IMR-90 (cell line): ENCODE data around the gene SERTAD4. TPM values are rescaled to one million over a fixed set of nuclear protein-coding genes. Genes with fewer than 3 reads are reported as not detected.

Source experiments
- ATAC-seq: fragments of 200-7000 bp; cut with Tn5 transposase; 2 replicates; pipeline ENCODE4 v1.9.1; 2020; ENCODE audit warnings: low read depth, mild to moderate bottlenecking, moderate library complexity
- BruUV-seq: library from RNA; stranded (reverse); fragments of 400-500 nt; replicated peaks from 2 replicates; lab custom pipeline; 2021; lab: Mats Ljungman, UMichigan
- CTCF ChIA-PET: fragments of 300-600 bp; formaldehyde crosslinking; extraction: SDS; loops from one replicate; lab custom pipeline; 2021; ENCODE audit warnings: antibody characterized with exemption; lab: Yijun Ruan, JAX
- POLR2A ChIA-PET: fragments of 300-600 bp; sonication (Branson Sonifier 250); formaldehyde crosslinking; loops from one replicate; lab custom pipeline; 2022; ENCODE audit warnings: antibody characterized with exemption; ENCODE audit not compliant: unreplicated experiment; lab: Charles Lee
- DNase-seq: peaks from one replicate; pipeline ENCODE4 v3.0.0; 2013
- H2AFZ ChIP-seq: replicated peaks from 2 replicates; pipeline ENCODE3; 2013; ENCODE audit warnings: low read length, mild to moderate bottlenecking; ENCODE audit not compliant: poor library complexity
- H2AK5ac ChIP-seq: 2 replicates; pipeline ENCODE4 v1.6.1; 2013; ENCODE audit warnings: low read depth, low read length, inconsistent platforms
- H2AK9ac ChIP-seq: replicated peaks from 2 replicates; pipeline ENCODE3; 2013; ENCODE audit warnings: mild to moderate bottlenecking, low read depth, low read length, moderate library complexity; ENCODE audit not compliant: poor library complexity
- H2BK120ac ChIP-seq: 2 replicates; pipeline ENCODE4 v1.6.1; 2013; ENCODE audit warnings: low read depth, low read length, inconsistent platforms
- H2BK15ac ChIP-seq: 3 replicates; pipeline ENCODE4 v1.6.1; 2013; ENCODE audit warnings: low read depth, low read length, inconsistent platforms
- H2BK20ac ChIP-seq: 2 replicates; pipeline ENCODE4 v1.6.1; 2013; ENCODE audit warnings: low read depth, mild to moderate bottlenecking, inconsistent platforms, low read length, moderate library complexity
- H2BK5ac ChIP-seq: 2 replicates; pipeline ENCODE4 v1.6.1; 2013; ENCODE audit warnings: mild to moderate bottlenecking, low read depth, low read length, inconsistent platforms; ENCODE audit not compliant: poor library complexity, severe bottlenecking
- H3K14ac ChIP-seq: replicated peaks from 2 replicates; pipeline ENCODE4 v1.6.1; 2013; ENCODE audit warnings: low read depth, low read length, inconsistent platforms
- H3K18ac ChIP-seq: 2 replicates; pipeline ENCODE4 v1.6.1; 2013; ENCODE audit warnings: low read depth, low read length, control low read depth
- H3K23ac ChIP-seq: 2 replicates; pipeline ENCODE4 v1.6.1; 2013; ENCODE audit warnings: low read depth, low read length, inconsistent platforms
- H3K27ac ChIP-seq: 2 replicates; pipeline ENCODE4 v1.5.1; 2013; ENCODE audit warnings: mild to moderate bottlenecking, control low read depth, low read length; ENCODE audit not compliant: insufficient read depth
- H3K27me3 ChIP-seq: 2 replicates; pipeline ENCODE4 v1.6.1; 2013; ENCODE audit warnings: low read length; ENCODE audit not compliant: control insufficient read depth, insufficient read depth
- H3K36me3 ChIP-seq: 2 replicates; pipeline ENCODE4 v1.6.1; 2013; ENCODE audit warnings: low read length, mixed read lengths; ENCODE audit not compliant: control insufficient read depth, insufficient read depth
- H3K4ac ChIP-seq: 2 replicates; pipeline ENCODE4 v1.6.1; 2013; ENCODE audit warnings: low read depth, low read length, inconsistent platforms
- H3K4me1 ChIP-seq: 2 replicates; pipeline ENCODE4 v1.6.1; 2013; ENCODE audit warnings: low read length, mixed read lengths; ENCODE audit not compliant: control insufficient read depth, insufficient read depth
- H3K4me2 ChIP-seq: 2 replicates; pipeline ENCODE4 v1.6.1; 2013; ENCODE audit warnings: low read depth, mild to moderate bottlenecking, control low read depth, low read length, moderate library complexity
- H3K4me3 ChIP-seq: 2 replicates; pipeline ENCODE4 v1.5.1; 2013; ENCODE audit warnings: low read depth, mild to moderate bottlenecking, control low read depth, low read length, moderate library complexity; ENCODE audit not compliant: insufficient read depth
- H3K56ac ChIP-seq: 2 replicates; pipeline ENCODE4 v1.6.1; 2013; ENCODE audit warnings: low read length, inconsistent platforms; ENCODE audit not compliant: insufficient read depth; ENCODE audit errors: extremely low read depth
- H3K79me1 ChIP-seq, 2 experiments: 2 replicates each; pipeline ENCODE4 v1.6.1; 2013; ENCODE audit warnings: low read length in 2 of 2, inconsistent platforms in 1 of 2, low read depth in 1 of 2
- H3K9ac ChIP-seq: 2 replicates; pipeline ENCODE4 v1.6.1; 2013; ENCODE audit warnings: low read depth, low read length, control low read depth
- H3K9me1 ChIP-seq: 2 replicates; pipeline ENCODE4 v1.6.1; 2013; ENCODE audit warnings: low read length, inconsistent platforms; ENCODE audit not compliant: insufficient read depth
- H3K9me3 ChIP-seq: 2 replicates; pipeline ENCODE4 v1.6.1; 2013; ENCODE audit warnings: low read length; ENCODE audit not compliant: control insufficient read depth, insufficient read depth
- H4K20me1 ChIP-seq: 2 replicates; pipeline ENCODE4 v1.6.1; 2013; ENCODE audit warnings: low read length, inconsistent platforms; ENCODE audit not compliant: insufficient read depth
- H4K5ac ChIP-seq: 2 replicates; pipeline ENCODE4 v1.6.1; 2013; ENCODE audit warnings: mild to moderate bottlenecking, low read depth, low read length, control low read depth
- H4K8ac ChIP-seq, 2 experiments: 2 replicates each; pipeline ENCODE4 v1.6.1; 2013; ENCODE audit warnings: low read depth in 2 of 2, low read length in 2 of 2, control low read depth in 1 of 2, inconsistent platforms in 1 of 2
- H4K91ac ChIP-seq: 2 replicates; pipeline ENCODE4 v1.6.1; 2013; ENCODE audit warnings: low read depth, low read length, inconsistent platforms; ENCODE audit not compliant: insufficient read depth
- BHLHE40 ChIP-seq: fragments of 150-350 bp; IDR thresholded peaks from 2 replicates; pipeline ENCODE4 v1.6.1; 2016; ENCODE audit warnings: mild to moderate bottlenecking, low read depth, low read length
- CEBPB ChIP-seq: IDR thresholded peaks from 2 replicates; pipeline ENCODE4 v1.6.1; 2012; ENCODE audit warnings: low read depth, low read length, improper control_type of control experiment
- CHD1 ChIP-seq: IDR thresholded peaks from 2 replicates; pipeline ENCODE4 v1.6.1; 2012; ENCODE audit warnings: low read depth, low read length, improper control_type of control experiment
- FOS ChIP-seq: fragments of 150-350 bp; IDR thresholded peaks from 2 replicates; pipeline ENCODE4 v1.6.1; 2016; ENCODE audit warnings: low read depth, low read length
- MAFK ChIP-seq: IDR thresholded peaks from 2 replicates; pipeline ENCODE4 v1.6.1; 2012; ENCODE audit warnings: low read depth, low read length, improper control_type of control experiment
- MAZ ChIP-seq: IDR thresholded peaks from 2 replicates; pipeline ENCODE4 v1.6.1; 2012; ENCODE audit warnings: low read depth, mild to moderate bottlenecking, low read length, improper control_type of control experiment, moderate library complexity, borderline replicate concordance
- MXI1 ChIP-seq: IDR thresholded peaks from 2 replicates; pipeline ENCODE4 v1.6.1; 2012; ENCODE audit warnings: low read depth, mild to moderate bottlenecking, low read length, moderate library complexity, borderline replicate concordance
- NFE2L2 ChIP-seq: fragments of 150-350 bp; IDR thresholded peaks from 2 replicates; pipeline ENCODE4 v1.6.1; 2016; ENCODE audit warnings: low read depth, mild to moderate bottlenecking, low read length
- POLR2A ChIP-seq: IDR thresholded peaks from 2 replicates; pipeline ENCODE4 v1.6.1; 2012; ENCODE audit warnings: mild to moderate bottlenecking, low read depth, low read length
- RAD21 ChIP-seq: IDR thresholded peaks from 2 replicates; pipeline ENCODE4 v1.6.1; 2012; ENCODE audit warnings: low read length, improper control_type of control experiment
- RCOR1 ChIP-seq: IDR thresholded peaks from 2 replicates; pipeline ENCODE4 v1.6.1; 2012; ENCODE audit warnings: mild to moderate bottlenecking, low read length, improper control_type of control experiment; ENCODE audit not compliant: insufficient replicate concordance
- RFX5 ChIP-seq: IDR thresholded peaks from 2 replicates; pipeline ENCODE4 v1.8.0; 2012; ENCODE audit warnings: low read depth, mild to moderate bottlenecking, low read length, moderate library complexity
- SMC3 ChIP-seq: fragments of 150-350 bp; IDR thresholded peaks from 2 replicates; pipeline ENCODE4 v1.6.1; 2016; ENCODE audit warnings: low read depth, mild to moderate bottlenecking, antibody characterized with exemption, low read length, moderate library complexity
- USF2 ChIP-seq: fragments of 150-350 bp; IDR thresholded peaks from 2 replicates; pipeline ENCODE4 v1.6.1; 2017; ENCODE audit warnings: mild to moderate bottlenecking, antibody characterized with exemption, low read length, low read depth
- WGBS, 2 experiments: methylation state at CpG; one replicate each; pipeline versions ENCODE4 v1.1.5 to v1.1.7; 2013; ENCODE audit warnings: missing lambda C conversion rate in 2 of 2; ENCODE audit not compliant: insufficient read length in 1 of 2; ENCODE audit errors: extremely low coverage in 2 of 2; 5-methylcytosine and 5-hydroxymethylcytosine counted together
- dilution Hi-C: fragments of 300-500 bp; cut with HindIII; formaldehyde crosslinking; loops from one replicate; pipeline ENCODE4 v1.14.3; 2018; ENCODE audit warnings: low sequenced_read_pairs; ENCODE audit not compliant: unreplicated experiment
- in situ Hi-C: fragments of 300-500 bp; cut with MboI; formaldehyde crosslinking; loops from 3 replicates; pipeline ENCODE4 v1.14.3; 2019; ENCODE audit warnings: low sequenced_read_pairs, inconsistent platforms, mixed read lengths
- intact Hi-C: fragments of 100-400 bp; cut with micrococcal nuclease; formaldehyde crosslinking; loops from 2 replicates; pipeline ENCODE4 v1.10.0; 2022
- polyA plus RNA-seq, 3 experiments: library from polyadenylated mRNA; depleted of rRNA; stranded (reverse); fragments of >200 nt; gene quantifications; 2 replicates each; pipeline ENCODE4 v1.2.3, GENCODE V29; 2012; ENCODE audit warnings: low replicate concordance in 1 of 3
- total RNA-seq: library from RNA; depleted of rRNA; stranded (reverse); fragments of >200 nt; gene quantifications from 2 replicates; pipeline ENCODE4 v1.2.3, GENCODE V29; 2012
- TF ChIP-seq, protein P1 (sequence below): fragments of 150-350 bp; IDR thresholded peaks from 2 replicates; pipeline ENCODE4 v1.6.1; 2016; ENCODE audit warnings: low read depth, mild to moderate bottlenecking, low read length, moderate library complexity, borderline replicate concordance
- TF ChIP-seq, protein P2 (sequence below): conservative IDR thresholded peaks from 2 replicates; pipeline ENCODE4 v1.5.1; 2012; ENCODE audit warnings: mild to moderate bottlenecking, low read depth, low read length, improper control_type of control experiment

The SERTAD4 gene
- total and polyA plus RNA-seq, 2 of the 4 experiments (the other 2 are of a cell fraction), result under 0.01 to 0.22 TPM

DNA sequence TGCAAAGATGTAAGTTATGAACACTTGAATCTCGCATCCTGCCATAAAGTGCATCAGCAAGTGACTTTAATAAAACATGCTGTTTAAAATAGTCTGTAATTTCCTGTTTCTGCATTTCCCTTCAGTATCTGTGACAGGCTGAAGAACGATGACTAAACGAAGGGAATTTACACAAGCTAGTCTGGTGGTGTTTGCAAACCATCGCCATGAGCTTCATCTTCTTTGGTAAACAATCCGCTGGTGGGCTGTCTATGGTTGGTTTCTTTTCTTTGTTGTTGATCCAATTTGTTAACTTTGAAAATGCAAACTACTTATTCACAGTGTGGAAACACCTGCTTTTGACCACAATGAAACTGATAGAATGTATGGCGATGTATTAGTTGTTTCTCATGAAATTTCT lies 13.9 kb downstream of the SERTAD4 start:
- ATAC-seq (peak; percentile 56; the same call in 1 of the 2 replicates), DNase-seq (peak; percentile 36)
- no peak overlapping the region for H3K56ac ChIP-seq
- H3K9ac ChIP-seq, result no peak overlapping the region
- H3K14ac ChIP-seq, result no peak overlapping the region
- no peak overlapping the region for H2BK120ac ChIP-seq
- H2AK5ac ChIP-seq, result no peak overlapping the region
- no peak overlapping the region for H4K5ac ChIP-seq
- H2BK15ac ChIP-seq, result no peak overlapping the region
- H2AFZ ChIP-seq, result no peak overlapping the region
- H3K4me2 ChIP-seq, result no peak overlapping the region
- H2BK5ac ChIP-seq, result no peak overlapping the region
- no peak overlapping the region for H4K91ac ChIP-seq
- H3K27me3 ChIP-seq, result peaks cover 40% of the 10 kb centered on the region
- H4K20me1 ChIP-seq, result no peaks in the 10 kb centered on the region
- H3K36me3 ChIP-seq, result no peaks in the 10 kb centered on the region; the same call in 1 of the 2 replicates
- intact Hi-C loops, result no loop called here
- in situ Hi-C loops, result no loop called here
- H2AK9ac ChIP-seq, result no peak overlapping the region
- no TSS peak for BruUV-seq
- ChIA-PET POLR2A (no interaction called here), CTCF (interaction anchor here (0.5 to 1.0 kb wide), 2 partner anchors 9 to 20 kb away, joined by 3 to 5 read pairs; no protein-coding TSS in a partner anchor)
- H3K23ac ChIP-seq, result no peak overlapping the region
- H3K9me1 ChIP-seq, result no peaks in the 10 kb centered on the region
- H3K9me3 ChIP-seq, result no peaks in the 10 kb centered on the region
- H3K4ac ChIP-seq, result no peak overlapping the region
- WGBS, 2 experiments, result no CpG with 5 or more reads among the region's 6 CpGs
- dilution Hi-C loops, result no loop called here
- TF ChIP-seq RAD21, result no peak
- TF ChIP-seq RFX5, result no peak
- TF ChIP-seq, protein P1, sequence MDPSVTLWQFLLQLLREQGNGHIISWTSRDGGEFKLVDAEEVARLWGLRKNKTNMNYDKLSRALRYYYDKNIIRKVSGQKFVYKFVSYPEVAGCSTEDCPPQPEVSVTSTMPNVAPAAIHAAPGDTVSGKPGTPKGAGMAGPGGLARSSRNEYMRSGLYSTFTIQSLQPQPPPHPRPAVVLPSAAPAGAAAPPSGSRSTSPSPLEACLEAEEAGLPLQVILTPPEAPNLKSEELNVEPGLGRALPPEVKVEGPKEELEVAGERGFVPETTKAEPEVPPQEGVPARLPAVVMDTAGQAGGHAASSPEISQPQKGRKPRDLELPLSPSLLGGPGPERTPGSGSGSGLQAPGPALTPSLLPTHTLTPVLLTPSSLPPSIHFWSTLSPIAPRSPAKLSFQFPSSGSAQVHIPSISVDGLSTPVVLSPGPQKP, result no peak
- TF ChIP-seq RCOR1, result no peak
- no peak for TF ChIP-seq SMC3
- no peak for TF ChIP-seq CEBPB
- TF ChIP-seq CHD1, result no peak
- no peak for TF ChIP-seq POLR2A
- no peak for TF ChIP-seq MAZ
- TF ChIP-seq, protein P2, sequence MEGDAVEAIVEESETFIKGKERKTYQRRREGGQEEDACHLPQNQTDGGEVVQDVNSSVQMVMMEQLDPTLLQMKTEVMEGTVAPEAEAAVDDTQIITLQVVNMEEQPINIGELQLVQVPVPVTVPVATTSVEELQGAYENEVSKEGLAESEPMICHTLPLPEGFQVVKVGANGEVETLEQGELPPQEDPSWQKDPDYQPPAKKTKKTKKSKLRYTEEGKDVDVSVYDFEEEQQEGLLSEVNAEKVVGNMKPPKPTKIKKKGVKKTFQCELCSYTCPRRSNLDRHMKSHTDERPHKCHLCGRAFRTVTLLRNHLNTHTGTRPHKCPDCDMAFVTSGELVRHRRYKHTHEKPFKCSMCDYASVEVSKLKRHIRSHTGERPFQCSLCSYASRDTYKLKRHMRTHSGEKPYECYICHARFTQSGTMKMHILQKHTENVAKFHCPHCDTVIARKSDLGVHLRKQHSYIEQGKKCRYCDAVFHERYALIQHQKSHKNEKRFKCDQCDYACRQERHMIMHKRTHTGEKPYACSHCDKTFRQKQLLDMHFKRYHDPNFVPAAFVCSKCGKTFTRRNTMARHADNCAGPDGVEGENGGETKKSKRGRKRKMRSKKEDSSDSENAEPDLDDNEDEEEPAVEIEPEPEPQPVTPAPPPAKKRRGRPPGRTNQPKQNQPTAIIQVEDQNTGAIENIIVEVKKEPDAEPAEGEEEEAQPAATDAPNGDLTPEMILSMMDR, result no peak
- TF ChIP-seq FOS, result no peak
- no peak for TF ChIP-seq BHLHE40
- TF ChIP-seq USF2, result no peak
- TF ChIP-seq MXI1, result no peak
- no peak for TF ChIP-seq NFE2L2
- TF ChIP-seq MAFK, result no peak
- no peaks in the 10 kb centered on the region for H3K79me1 ChIP-seq
- H4K8ac ChIP-seq, result no peak overlapping the region
- no peak overlapping the region for H3K4me3 ChIP-seq
- no peak overlapping the region for H2BK20ac ChIP-seq
- no peaks in the 10 kb centered on the region for H3K4me1 ChIP-seq
- no peak overlapping the region for H3K18ac ChIP-seq
- H3K27ac ChIP-seq, result no peak overlapping the region
